NOMO-1 treated with dmso at 0.1 percent for 144 hours (cell line): ENCODE results near the gene C9orf85.
"Not testable (repeated sequence)": the region's sequence is repeated elsewhere in the genome, so short reads cannot be mapped to it uniquely, and the experiment has no call there.

ENCODE experiments used
- DNase-seq: peaks from one replicate; lab custom pipeline; 2025; ENCODE audit not compliant: unreplicated experiment; lab: John Stamatoyannopoulos, UW

C9orf85 gene

GRCh38 chr9:71937898-71938297 lies 26.5 kb downstream of the C9orf85 start:
- no peak for DNase-seq

GRCh38 chr9:71941060-71941568 lies 29.7 kb downstream of the C9orf85 start:
- DNase-seq, result no peak

- no peak for DNase-seq
Measured at GRCh38 chr9:71941998-71942567, 30.6 kb downstream of the C9orf85 start.

GRCh38 chr9:71944754-71945375 lies 33.4 kb downstream of the C9orf85 start:
- DNase-seq, result no peak

- DNase-seq, result not testable (repeated sequence)
Measured at GRCh38 chr9:71954652-71955051, 43.2 kb downstream of the C9orf85 start.

GRCh38 chr9:71955300-71955915 lies 44.0 kb downstream of the C9orf85 start:
- no peak for DNase-seq

GRCh38 chr9:71962328-71962727 lies 50.9 kb downstream of the C9orf85 start:
- no peak for DNase-seq

GRCh38 chr9:71963471-71963996 lies 52.1 kb downstream of the C9orf85 start:
- DNase-seq, result not testable (repeated sequence)

- DNase-seq, result no peak
Measured at GRCh38 chr9:71965403-71965802, 54.0 kb downstream of the C9orf85 start.

GRCh38 chr9:71966601-71967000 lies 55.2 kb downstream of the C9orf85 start:
- no peak for DNase-seq

- no peak for DNase-seq
Measured at GRCh38 chr9:71968541-71969090, 57.2 kb downstream of the C9orf85 start.

GRCh38 chr9:71975833-71976232 lies 64.4 kb downstream of the C9orf85 start:
- DNase-seq, result no peak

- no peak for DNase-seq
Measured at GRCh38 chr9:71977003-71977402, 65.6 kb downstream of the C9orf85 start.

GRCh38 chr9:71980266-71981190 lies 69.1 kb downstream of the C9orf85 start:
- DNase-seq, result no peak

GRCh38 chr9:71981944-71982343 lies 70.5 kb downstream of the C9orf85 start:
- DNase-seq, result no peak

GRCh38 chr9:71984403-71984802 lies 73.0 kb downstream of the C9orf85 start:
- no peak for DNase-seq

GRCh38 chr9:71984831-71985281 lies 73.4 kb downstream of the C9orf85 start:
- no peak for DNase-seq

GRCh38 chr9:71985297-71985911 lies 74.0 kb downstream of the C9orf85 start:
- DNase-seq, result no peak

- no peak for DNase-seq
Measured at GRCh38 chr9:71986900-71987299, 75.5 kb downstream of the C9orf85 start.
